Natural killer cell (primary cell): ENCODE results near the gene SLC4A1AP. TPM values are rescaled to one million over a fixed set of nuclear protein-coding genes. Genes with fewer than 3 reads are reported as not detected.
A peak's percentile ranks its signal among the peaks of the same experiment; 100 is the strongest.

Experiments
- ATAC-seq, 3 donors: fragments of 150-1000 bp in 2 of 3; fragments of 200-7000 bp in 1 of 3; cut with Tn5 transposase; 1 replicate in 1 of 3; 2 replicates in 2 of 3; pipeline ENCODE4 v1.10.0; 2021; ENCODE audit warnings: mild to moderate bottlenecking in 2 of 3, moderate library complexity in 2 of 3
- DNase-seq, 2 donors: peaks; one replicate each; pipeline versions ENCODE4 v3.0.0 to v3.0.0-alpha.2; 2013 to 2021; ENCODE audit warnings: mixed read lengths in 1 of 2
- H3K27ac ChIP-seq: one replicate; pipeline ENCODE4 v1.5.1; 2013; ENCODE audit warnings: mild to moderate bottlenecking, low read length
- H3K27me3 ChIP-seq: one replicate; pipeline ENCODE4 v1.6.1; 2013; ENCODE audit warnings: low read length; ENCODE audit not compliant: control insufficient read depth, insufficient read depth
- H3K36me3 ChIP-seq: one replicate; pipeline ENCODE4 v1.6.1; 2013; ENCODE audit warnings: low read length; ENCODE audit not compliant: control insufficient read depth, insufficient read depth
- H3K4me1 ChIP-seq: one replicate; pipeline ENCODE4 v1.6.1; 2013; ENCODE audit warnings: low read length; ENCODE audit not compliant: control insufficient read depth, insufficient read depth
- H3K4me3 ChIP-seq: one replicate; pipeline ENCODE4 v1.5.1; 2013; ENCODE audit warnings: low read length
- H3K9me3 ChIP-seq: one replicate; pipeline ENCODE4 v1.6.1; 2013; ENCODE audit warnings: low read length; ENCODE audit not compliant: control insufficient read depth, insufficient read depth
- H3K27ac Mint-ChIP-seq, 2 donors: one replicate each; pipeline ENCODE4 v1.8.0; 2022; ENCODE audit warnings: mild to moderate bottlenecking in 2 of 2, mixed read lengths in 2 of 2, moderate library complexity in 1 of 2
- H3K27me3 Mint-ChIP-seq, 2 donors: one replicate each; pipeline ENCODE4 v1.8.0; 2022; ENCODE audit warnings: low read depth in 2 of 2, mixed read lengths in 2 of 2
- H3K36me3 Mint-ChIP-seq: one replicate; pipeline ENCODE4 v1.8.0; 2022; ENCODE audit warnings: mixed read lengths
- H3K4me1 Mint-ChIP-seq, 2 donors: one replicate each; pipeline ENCODE4 v1.8.0; 2022; ENCODE audit warnings: mixed read lengths in 2 of 2
- H3K4me3 Mint-ChIP-seq: one replicate; pipeline ENCODE4 v1.8.0; 2022; ENCODE audit warnings: mild to moderate bottlenecking, moderate library complexity, mixed read lengths
- H3K9me3 Mint-ChIP-seq, 2 donors: one replicate each; pipeline ENCODE4 v1.8.0; 2022; ENCODE audit warnings: mixed read lengths in 2 of 2
- CTCF ChIP-seq: fragments of 200-600 bp; IDR thresholded peaks from one replicate; pipeline ENCODE4 v1.8.0; 2022; ENCODE audit warnings: antibody characterized with exemption
- WGBS: methylation state at CpG from one replicate; pipeline ENCODE4 v1.1.7; 2013; ENCODE audit warnings: missing lambda C conversion rate; ENCODE audit not compliant: insufficient coverage; 5-methylcytosine and 5-hydroxymethylcytosine counted together
- intact Hi-C: fragments of 100-400 bp; cut with micrococcal nuclease; formaldehyde crosslinking; loops from one replicate; pipeline ENCODE4 v1.14.2; 2022
- total RNA-seq, 4 donors: library from RNA; stranded (reverse); fragments of 120-200 nt in 1 of 4; gene quantifications; one replicate each; pipeline versions ENCODE4 v1.2.3 to v1.2.4, GENCODE V29; 2013 to 2022

SLC4A1AP gene
- total RNA-seq, 3 donors from 2014 or later (not counting 1 experiment from before 2014, with no cell fraction given) = 22.0 to 26.0 (median 24.8) TPM

- Histone ChIP-seq H3K36me3 (no peaks in the 10 kb centered on the region), H3K4me1 (peaks cover 20% of the 10 kb centered on the region), H3K4me3 (no peak overlapping the region), H3K9me3 (no peaks in the 10 kb centered on the region), H3K27ac (no peak overlapping the region), H3K27me3 (peaks cover 6% of the 10 kb centered on the region)
- H3K27me3 Mint-ChIP-seq = peaks cover 9 to 19% of the 10 kb centered on the region in 2 donors
- H3K4me1 Mint-ChIP-seq = peaks cover 16 to 18% of the 10 kb centered on the region in 2 donors
- no peaks in the 10 kb centered on the region for H3K9me3 Mint-ChIP-seq
- ATAC-seq (no peak), DNase-seq (no peak)
- TF ChIP-seq CTCF = no peak
- no peaks in the 10 kb centered on the region for H3K36me3 Mint-ChIP-seq
- H3K27ac Mint-ChIP-seq = no peak overlapping the region
- no peak overlapping the region for H3K4me3 Mint-ChIP-seq
- intact Hi-C loops = no loop called here
- WGBS = 93% methylated on average over 5 of the region's 5 CpGs
Measured at GRCh38 chr2:27713201-27713600, 49.5 kb downstream of the SLC4A1AP start.

GRCh38 chr2:27714053-27714452, 50.4 kb downstream of the SLC4A1AP start:
- H3K4me3 Mint-ChIP-seq = peak overlapping the region; percentile 70
- H3K9me3 Mint-ChIP-seq = no peaks in the 10 kb centered on the region
- H3K27me3 Mint-ChIP-seq = peaks cover 9 to 19% of the 10 kb centered on the region in 2 donors
- peaks cover 16 to 18% of the 10 kb centered on the region in 2 donors for H3K4me1 Mint-ChIP-seq
- Histone ChIP-seq H3K27me3 (peaks cover 6% of the 10 kb centered on the region), H3K36me3 (no peaks in the 10 kb centered on the region), H3K4me1 (peaks cover 20% of the 10 kb centered on the region), H3K9me3 (no peaks in the 10 kb centered on the region), H3K27ac (no peak overlapping the region), H3K4me3 (no peak overlapping the region)
- H3K36me3 Mint-ChIP-seq = no peaks in the 10 kb centered on the region
- ATAC-seq = no peak
- intact Hi-C loops = no loop called here
- H3K27ac Mint-ChIP-seq = no peak overlapping the region
- DNase-seq = no peak
- no peak for TF ChIP-seq CTCF
- WGBS = 96% methylated on average over 6 of the region's 8 CpGs

GRCh38 chr2:27714851-27715291, 51.2 kb downstream of the SLC4A1AP start:
- peak overlapping the region; percentile 70 for H3K4me3 Mint-ChIP-seq
- Histone ChIP-seq H3K9me3 (no peaks in the 10 kb centered on the region), H3K4me3 (no peak overlapping the region), H3K27me3 (peaks cover 6% of the 10 kb centered on the region), H3K36me3 (no peaks in the 10 kb centered on the region), H3K4me1 (peaks cover 20% of the 10 kb centered on the region), H3K27ac (no peak overlapping the region)
- ATAC-seq (peak in 1 of 3 donors; percentile 5), DNase-seq (no peak)
- TF ChIP-seq CTCF = no peak
- peaks cover 16 to 18% of the 10 kb centered on the region in 2 donors for H3K4me1 Mint-ChIP-seq
- intact Hi-C loops = no loop called here
- peak overlapping the region in 1 of 2 donors; percentile 47 for H3K27ac Mint-ChIP-seq
- no peaks in the 10 kb centered on the region for H3K9me3 Mint-ChIP-seq
- peaks cover 9 to 19% of the 10 kb centered on the region in 2 donors for H3K27me3 Mint-ChIP-seq
- H3K36me3 Mint-ChIP-seq = no peaks in the 10 kb centered on the region
- 85% methylated on average over 19 of the region's 19 CpGs for WGBS
